Tibial nerve (tissue), 4 donors: Measurements from ENCODE around the gene PARD6G. TPM values are rescaled to one million over a fixed set of nuclear protein-coding genes. Genes with fewer than 3 reads are reported as not detected.

Source experiments
- DNase-seq, 2 donors: peaks; one replicate each; pipeline ENCODE4 v3.0.0-alpha.2; 2019; ENCODE audit warnings: low spot score in 2 of 2
- H3K27ac ChIP-seq, 4 donors: fragments of 200-600 bp; sonication (generic) in 3 of 4; one replicate each; pipeline ENCODE4 v1.5.1; 2017 to 2019; ENCODE audit warnings: mild to moderate bottlenecking in 1 of 4
- H3K27me3 ChIP-seq, 2 donors: fragments of 200-600 bp; sonication (generic) in 1 of 2; one replicate each; pipeline versions ENCODE4 v1.5.1 to v1.6.0; 2017 to 2019
- H3K36me3 ChIP-seq, 3 donors: fragments of 200-600 bp; sonication (generic); one replicate each; pipeline ENCODE4 v1.5.1; 2018 to 2019
- H3K4me1 ChIP-seq, 4 donors: fragments of 200-600 bp; sonication (generic) in 3 of 4; one replicate each; pipeline ENCODE4 v1.5.1; 2017 to 2019
- H3K4me3 ChIP-seq, 4 donors: fragments of 200-600 bp; sonication (generic) in 3 of 4; one replicate each; pipeline ENCODE4 v1.5.1; 2017 to 2019; ENCODE audit warnings: mild to moderate bottlenecking in 1 of 4, moderate library complexity in 1 of 4
- H3K9me3 ChIP-seq, 4 donors: fragments of 200-600 bp; sonication (generic) in 3 of 4; one replicate each; pipeline ENCODE4 v1.5.1; 2017 to 2019
- CTCF ChIP-seq, 5 experiments: fragments of 200-600 bp in 3 of 5; fragments of 450-650 bp in 2 of 5; sonication (generic) in 3 of 5; IDR thresholded peaks; one replicate each; pipeline ENCODE4 v1.5.1; 2016 to 2019; ENCODE audit warnings: antibody characterized with exemption in 5 of 5, mild to moderate bottlenecking in 3 of 5, moderate library complexity in 2 of 5
- EP300 ChIP-seq, 2 donors: sonication (generic); formaldehyde crosslinking; IDR thresholded peaks; one replicate each; pipeline ENCODE4 v1.6.1; 2017; ENCODE audit warnings: antibody characterized with exemption in 2 of 2, mild to moderate bottlenecking in 1 of 2
- POLR2A ChIP-seq, 2 donors: fragments of 450-650 bp; IDR thresholded peaks; one replicate each; pipeline ENCODE4 v1.6.1; 2017; ENCODE audit warnings: antibody characterized with exemption in 2 of 2, mild to moderate bottlenecking in 2 of 2, moderate library complexity in 2 of 2
- WGBS, 2 donors: methylation state at CpG; one replicate each; pipeline ENCODE4 v1.1.5; 2018; 5-methylcytosine and 5-hydroxymethylcytosine counted together
- total RNA-seq, 4 donors: library from RNA; depleted of rRNA; stranded (reverse); fragments of >200 nt; gene quantifications; one replicate each; pipeline ENCODE4 v1.1.0, GENCODE V29; 2016

PARD6G gene
- total RNA-seq, 4 donors from 2014 or later = 10.2 to 10.7 (median 10.4) TPM

GRCh38 chr18:80112624-80113248 is 134.6 kb downstream of the PARD6G start:
- Histone ChIP-seq H3K4me1 (peaks cover 0 to 43% (median 14%) of the 10 kb centered on the region in 4 donors), H3K9me3 (no peaks in the 10 kb centered on the region), H3K4me3 (no peak overlapping the region), H3K27ac (no peak overlapping the region), H3K36me3 (peaks cover 0 to 2% (median 0%) of the 10 kb centered on the region in 3 donors), H3K27me3 (no peaks in the 10 kb centered on the region)
- DNase-seq = no peak
- TF ChIP-seq EP300 (IDR thresholded peaks at IDR 0.05) (no peak), CTCF (IDR thresholded peaks at IDR 0.05) (no peak), POLR2A (IDR thresholded peaks at IDR 0.05) (no peak)
- 12 to 15% methylated on average over 1 of the region's 1 CpG for WGBS, 2 donors

- H3K9me3 ChIP-seq = no peaks in the 10 kb centered on the region
- peak overlapping the region; percentile 79 to 99 (median 90) for H3K27ac ChIP-seq
- no peak for TF ChIP-seq CTCF (IDR thresholded peaks at IDR 0.05)
- TF ChIP-seq POLR2A (IDR thresholded peaks at IDR 0.05) = no peak
- no peak for TF ChIP-seq EP300 (IDR thresholded peaks at IDR 0.05)
- H3K27me3 ChIP-seq = no peaks in the 10 kb centered on the region
- WGBS, 2 donors = 0 to 1% methylated on average over 33 to 34 of the region's 34 CpGs
- H3K36me3 ChIP-seq = no peaks in the 10 kb centered on the region
- DNase-seq = no peak
- H3K4me1 ChIP-seq = peaks cover 0 to 33% (median 14%) of the 10 kb centered on the region in 4 donors
- H3K4me3 ChIP-seq = peak overlapping the region; percentile 62 to 83 (median 66)
Observed at GRCh38 chr18:80109676-80110078, 137.6 kb downstream of the PARD6G start.

DNA sequence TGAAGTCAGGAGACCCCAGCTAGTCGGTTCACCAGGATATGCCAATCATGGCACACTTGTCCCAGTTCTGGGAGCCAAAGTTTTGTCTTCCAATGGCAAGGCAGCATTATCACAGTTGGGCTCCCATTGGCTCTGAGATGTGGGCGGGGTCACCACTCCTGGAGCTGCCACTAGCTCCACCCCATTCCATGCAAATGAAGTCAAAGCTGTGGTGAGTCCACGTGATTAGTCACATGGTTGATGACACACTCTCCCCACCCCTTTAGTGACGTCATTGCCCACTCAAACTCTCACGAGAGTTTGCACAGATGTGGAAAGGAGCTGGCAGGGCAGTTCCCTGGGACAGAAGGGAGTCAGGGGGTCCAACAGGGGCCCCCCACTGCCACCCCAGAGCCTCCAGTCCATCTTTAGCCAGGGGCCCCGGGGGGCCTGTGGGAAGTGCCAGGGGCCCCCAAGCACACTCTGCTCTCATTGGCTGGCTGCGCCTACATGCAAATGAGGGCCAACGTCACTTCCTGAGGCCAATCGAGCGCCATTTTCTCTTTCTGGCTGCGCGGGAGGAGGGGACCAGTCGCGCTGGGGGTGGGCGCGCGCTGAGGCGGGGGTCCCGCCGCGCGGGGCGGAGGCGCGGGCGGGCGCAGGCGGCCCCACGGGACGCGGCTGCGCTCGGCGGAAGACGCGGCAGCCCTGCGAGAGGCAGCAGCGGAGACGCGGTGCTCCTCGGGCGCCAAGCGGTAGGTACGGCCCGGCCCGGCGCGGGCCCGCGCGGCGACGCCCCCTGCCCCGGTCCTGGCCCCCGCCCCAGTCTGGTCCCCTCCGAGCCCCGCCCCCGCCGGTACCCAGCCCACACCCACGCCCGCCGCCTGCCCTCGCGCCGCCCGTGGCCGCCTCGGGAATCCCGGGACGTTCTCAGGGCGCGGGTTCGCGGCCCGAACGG is 138.3 kb downstream of the PARD6G start, which contains the start of gene ADNP2:
TSS of gene ADNP2 (plus strand) at position 524 of the 937 bp plus-strand sequence. CDS start 8,281 bp downstream, outside the sequence.
- Histone ChIP-seq H3K4me1 (peaks cover 0 to 31% (median 14%) of the 10 kb centered on the region in 4 donors), H3K27me3 (no peaks in the 10 kb centered on the region), H3K27ac (peak within 1 kb of the TSS; percentile 79 to 99 (median 90)), H3K4me3 (peak within 1 kb of the TSS; percentile 62 to 83 (median 66)), H3K9me3 (no peaks in the 10 kb centered on the region), H3K36me3 (no peaks in the 10 kb centered on the region)
- TF ChIP-seq CTCF (IDR thresholded peaks at IDR 0.05) (no peak), POLR2A (IDR thresholded peaks at IDR 0.05) (peak in 1 of 2 donors; percentile 65), EP300 (IDR thresholded peaks at IDR 0.05) (peak; percentile 44 to 67)
- peak; percentile 58 to 80 for DNase-seq
- WGBS, 2 donors = 6 to 27% methylated on average over 4 to 19 of the region's 76 CpGs

DNA sequence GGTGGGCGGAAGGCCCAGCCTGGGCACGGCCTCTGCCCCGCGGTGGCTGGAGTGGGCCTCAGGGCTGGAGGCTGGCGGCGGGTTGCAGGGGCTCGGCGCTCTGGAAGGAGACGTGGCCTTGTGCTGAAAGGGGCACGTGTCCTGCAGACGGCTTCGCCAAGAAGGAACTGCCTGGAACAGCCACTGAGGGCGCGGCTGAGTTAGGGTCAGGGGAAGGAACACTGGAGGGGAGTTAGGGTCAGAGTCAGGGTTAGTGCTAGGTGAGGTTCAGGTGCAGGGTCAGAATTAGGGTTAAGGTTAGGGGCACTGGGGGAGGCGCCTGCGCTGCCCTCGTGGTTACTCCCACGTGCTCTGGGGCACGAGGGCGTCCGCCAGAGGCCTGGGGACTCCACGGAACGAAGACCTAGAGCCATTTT is 139.2 kb downstream of the PARD6G start:
- H3K4me3 ChIP-seq = no peak overlapping the region
- peak overlapping the region; percentile 79 to 99 (median 90) for H3K27ac ChIP-seq
- no peaks in the 10 kb centered on the region for H3K36me3 ChIP-seq
- H3K9me3 ChIP-seq = no peaks in the 10 kb centered on the region
- H3K27me3 ChIP-seq = no peaks in the 10 kb centered on the region
- H3K4me1 ChIP-seq = peaks cover 0 to 34% (median 10%) of the 10 kb centered on the region in 4 donors
- no peak for DNase-seq
- TF ChIP-seq POLR2A (IDR thresholded peaks at IDR 0.05) (no peak), EP300 (IDR thresholded peaks at IDR 0.05) (no peak), CTCF (IDR thresholded peaks at IDR 0.05) (no peak)
- WGBS, 2 donors = 73 to 83% methylated on average over 23 of the region's 23 CpGs
